OCI-LY7 (cell line): ENCODE results near the gene TRABD2B.

Source experiments
- CTCF ChIP-seq: fragments of 200-600 bp; sonication (generic); conservative IDR thresholded peaks from 2 replicates; pipeline ENCODE4 v1.5.1; 2014; ENCODE audit warnings: mild to moderate bottlenecking, antibody characterized with exemption, low read length, moderate library complexity, mixed read lengths
- EZH2phosphoT487 ChIP-seq: fragments of 200-600 bp; sonication (generic); IDR thresholded peaks from 2 replicates; pipeline ENCODE4 v1.6.1; 2018; ENCODE audit warnings: low read depth, borderline replicate concordance, mild to moderate bottlenecking, mixed run types, antibody characterized with exemption, low read length, moderate library complexity, mixed read lengths

GRCh38 chr1:47753808-47754207, 243.4 kb downstream of the TRABD2B start:
- no peak for TF ChIP-seq CTCF
- TF ChIP-seq EZH2phosphoT487: no peak
